CD4-positive, alpha-beta memory T cell (primary cell): ENCODE measurements around the gene DIP2B. TPM values are rescaled to one million over a fixed set of nuclear protein-coding genes. Genes with fewer than 3 reads are reported as not detected.

Experiments used
- CTCF ChIA-PET: fragments of 350-600 bp; sonication (Branson Sonifier 250); formaldehyde crosslinking; loops from one replicate; lab custom pipeline; 2021; ENCODE audit warnings: inconsistent platforms; ENCODE audit not compliant: partially characterized antibody; lab: Charles Lee
- POLR2A ChIA-PET: fragments of 350-600 bp; sonication (Branson Sonifier 250); formaldehyde crosslinking; loops from one replicate; lab custom pipeline; 2021; ENCODE audit not compliant: partially characterized antibody; lab: Charles Lee
- DNase-seq, 5 donors: peaks; one replicate each; pipeline versions ENCODE4 v3.0.0 to v3.0.0-alpha.2; 2020 to 2022; ENCODE audit warnings: mixed read lengths in 1 of 5
- H3K27ac ChIP-seq: one replicate; pipeline ENCODE4 v1.7.0; 2013; ENCODE audit warnings: low read depth, low read length
- H3K27me3 ChIP-seq: 2 replicates; pipeline ENCODE4 v1.7.0; 2013; ENCODE audit warnings: mild to moderate bottlenecking, low read length, moderate library complexity; ENCODE audit not compliant: insufficient read depth
- H3K36me3 ChIP-seq: 2 replicates; pipeline ENCODE4 v1.7.0; 2013; ENCODE audit warnings: mild to moderate bottlenecking, low read length, moderate library complexity; ENCODE audit not compliant: insufficient read depth
- H3K4me1 ChIP-seq: 2 replicates; pipeline ENCODE4 v1.7.0; 2013; ENCODE audit warnings: mild to moderate bottlenecking, low read length, moderate library complexity; ENCODE audit not compliant: insufficient read depth
- H3K4me3 ChIP-seq, 2 donors: one replicate each; pipeline ENCODE4 v1.7.0; 2013; ENCODE audit warnings: low read length in 2 of 2, mild to moderate bottlenecking in 1 of 2
- H3K9me3 ChIP-seq, 2 donors: one replicate each; pipeline ENCODE4 v1.7.0; 2013; ENCODE audit warnings: low read length in 2 of 2, control low read depth in 1 of 2; ENCODE audit not compliant: control insufficient read depth in 1 of 2
- H3K27ac Mint-ChIP-seq, 7 donors: one replicate each; pipeline ENCODE4 v1.8.0; 2020 to 2021; ENCODE audit warnings: mixed read lengths in 7 of 7, mild to moderate bottlenecking in 6 of 7, inconsistent platforms in 3 of 7, moderate library complexity in 3 of 7
- H3K27me3 Mint-ChIP-seq, 2 donors: one replicate each; pipeline ENCODE4 v1.8.0; 2020 to 2021; ENCODE audit warnings: mixed read lengths in 2 of 2
- H3K36me3 Mint-ChIP-seq, 2 donors: one replicate each; pipeline ENCODE4 v1.8.0; 2020 to 2021; ENCODE audit warnings: mixed read lengths in 2 of 2, inconsistent platforms in 1 of 2, mild to moderate bottlenecking in 1 of 2
- H3K4me1 Mint-ChIP-seq, 4 donors: one replicate each; pipeline ENCODE4 v1.8.0; 2020 to 2021; ENCODE audit warnings: mixed read lengths in 4 of 4, mild to moderate bottlenecking in 1 of 4
- H3K4me3 Mint-ChIP-seq, 8 donors: one replicate each; pipeline ENCODE4 v1.8.0; 2020 to 2021; ENCODE audit warnings: mixed read lengths in 8 of 8, mild to moderate bottlenecking in 7 of 8, moderate library complexity in 6 of 8, inconsistent platforms in 3 of 8
- H3K9me3 Mint-ChIP-seq, 8 donors: one replicate each; pipeline ENCODE4 v1.8.0; 2020 to 2021; ENCODE audit warnings: mixed read lengths in 8 of 8, mild to moderate bottlenecking in 5 of 8, inconsistent platforms in 3 of 8, moderate library complexity in 1 of 8
- intact Hi-C: fragments of 100-400 bp; cut with micrococcal nuclease; formaldehyde crosslinking; loops from one replicate; pipeline ENCODE4 v1.15.1; 2023
- polyA plus RNA-seq, 2 donors: library from polyadenylated mRNA; unstranded; fragments of 300-500 nt; fragmentation: Illumina TruSeq; gene quantifications; one replicate each; pipeline ENCODE4 v1.2.3, GENCODE V29; 2021
- total RNA-seq, 2 experiments: library from RNA; stranded (reverse); gene quantifications; one replicate each; pipeline ENCODE4 v1.2.3, GENCODE V29; 2021

DIP2B gene
- total and polyA plus RNA-seq, 4 experiments from 2014 or later: 3.8 to 29.1 (median 20.0) TPM

DNA sequence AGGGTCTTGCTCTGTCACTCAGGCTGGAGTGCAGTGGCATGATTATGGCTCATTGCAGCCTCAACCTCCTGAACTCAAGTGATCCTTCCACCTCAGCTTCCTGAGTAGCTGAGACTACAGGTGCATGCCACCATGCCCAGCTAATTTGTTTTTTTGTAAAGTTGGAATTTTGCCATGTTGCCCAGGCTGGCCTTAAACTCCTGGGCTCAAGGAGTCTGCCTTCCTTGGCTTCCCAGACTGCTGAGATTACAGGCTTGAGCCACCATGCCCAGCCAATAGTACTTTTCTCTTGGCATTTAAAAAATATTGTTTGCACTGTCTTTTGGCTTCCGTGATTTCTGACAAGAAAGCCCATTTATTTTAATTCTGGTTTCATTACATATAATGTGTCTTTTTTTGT is 61.3 kb downstream of the DIP2B start:
- Mint-ChIP-seq H3K36me3 (peaks cover 0 to 4% of the 10 kb centered on the region in 2 donors), H3K27me3 (no peaks in the 10 kb centered on the region), H3K9me3 (no peaks in the 10 kb centered on the region), H3K27ac (peak overlapping the region in 2 of 7 donors; percentile 31 to 43), H3K4me1 (peaks cover 38 to 62% (median 45%) of the 10 kb centered on the region in 4 donors), H3K4me3 (no peak overlapping the region)
- DNase-seq: no peak
- ChIA-PET POLR2A (no interaction called here), CTCF (interaction anchor here (1.0 kb wide), 1 partner anchor 61 kb away, joined by 5 read pairs; the partner anchor contains the start of gene DIP2B)
- Histone ChIP-seq H3K36me3 (no peaks in the 10 kb centered on the region), H3K27me3 (no peaks in the 10 kb centered on the region), H3K9me3 (no peaks in the 10 kb centered on the region), H3K4me1 (peaks cover 44% of the 10 kb centered on the region), H3K27ac (no peak overlapping the region), H3K4me3 (no peak overlapping the region)
- intact Hi-C loops: no loop called here

DNA sequence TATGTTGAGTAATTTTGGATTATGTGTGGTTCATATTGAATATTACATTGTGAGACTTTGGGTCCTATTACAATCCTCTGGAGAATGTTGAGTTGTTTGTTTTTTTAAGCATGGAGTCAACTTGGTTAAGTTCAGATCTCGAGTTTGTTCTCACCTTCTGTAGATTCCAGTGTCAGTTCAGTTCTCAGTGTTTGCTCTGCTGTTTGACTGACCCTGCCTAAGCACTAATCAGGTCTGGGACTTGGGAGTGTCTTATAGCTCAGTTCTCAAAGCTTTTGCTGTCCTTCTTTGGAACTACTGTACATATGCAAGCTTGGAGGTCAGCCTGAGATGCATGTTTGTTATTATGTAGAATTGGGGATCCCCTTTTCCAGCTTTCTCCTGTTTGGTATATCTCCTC is 63.1 kb downstream of the DIP2B start:
- intact Hi-C loops: no loop called here
- Histone ChIP-seq H3K27me3 (no peaks in the 10 kb centered on the region), H3K9me3 (no peaks in the 10 kb centered on the region), H3K27ac (no peak overlapping the region), H3K4me3 (no peak overlapping the region), H3K36me3 (no peaks in the 10 kb centered on the region), H3K4me1 (peaks cover 33% of the 10 kb centered on the region)
- DNase-seq: no peak
- ChIA-PET CTCF (interaction anchor here (1.4 to 1.5 kb wide), 2 partner anchors 49 to 63 kb away, joined by 3 to 5 read pairs; partner anchors contain the start of gene DIP2B), POLR2A (no interaction called here)
- Mint-ChIP-seq H3K27ac (peak overlapping the region in 3 of 7 donors; percentile 26 to 57 (median 32)), H3K27me3 (no peaks in the 10 kb centered on the region), H3K4me3 (peak overlapping the region in 1 of 8 donors; percentile 25), H3K4me1 (peaks cover 40 to 62% (median 46%) of the 10 kb centered on the region in 4 donors), H3K9me3 (no peaks in the 10 kb centered on the region), H3K36me3 (peaks cover 0 to 4% of the 10 kb centered on the region in 2 donors)

DNA sequence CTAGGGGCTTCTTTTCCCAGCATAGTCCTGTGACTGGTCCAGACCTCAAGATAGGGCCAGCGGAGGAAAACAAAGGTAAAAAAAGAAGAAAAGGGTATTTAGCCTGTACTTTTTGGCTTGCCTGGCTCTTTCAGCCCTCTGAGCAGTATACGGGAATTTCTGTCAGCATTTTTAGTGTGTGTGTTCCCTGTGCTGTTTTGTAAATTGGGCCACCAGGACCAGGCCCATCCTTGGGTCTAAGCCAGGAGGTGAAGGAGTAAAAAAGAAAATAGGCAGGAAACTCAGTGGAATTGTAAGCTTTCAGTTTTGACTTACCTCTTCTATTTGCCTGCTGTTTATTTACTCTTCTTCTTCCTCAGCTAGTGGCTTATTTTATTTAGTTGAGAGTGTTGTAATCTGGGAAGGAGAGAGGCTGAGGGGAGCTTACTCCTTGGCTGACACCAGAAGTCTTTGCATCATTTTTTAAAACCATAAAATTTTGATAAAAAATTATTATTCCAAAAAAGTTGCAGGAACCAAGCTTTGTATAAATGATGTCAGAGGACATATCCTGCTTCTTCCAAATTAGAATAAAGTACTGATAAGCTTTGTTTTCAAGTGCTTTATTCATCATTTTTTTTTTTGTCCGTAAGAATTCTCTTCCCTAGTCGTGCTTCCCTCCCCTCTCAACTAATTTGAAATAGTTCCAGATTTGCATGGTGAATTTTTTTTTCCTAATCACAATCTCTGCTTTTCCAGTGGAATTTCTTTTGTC is 63.7 kb downstream of the DIP2B start:
- no peak overlapping the region for H3K4me3 ChIP-seq
- peaks cover 0 to 4% of the 10 kb centered on the region in 2 donors for H3K36me3 Mint-ChIP-seq
- H3K4me1 Mint-ChIP-seq: peaks cover 41 to 66% (median 48%) of the 10 kb centered on the region in 4 donors
- H3K9me3 Mint-ChIP-seq: no peaks in the 10 kb centered on the region
- H3K27me3 Mint-ChIP-seq: no peaks in the 10 kb centered on the region
- CTCF ChIA-PET: interaction anchor here (0.7 to 1.5 kb wide), 3 partner anchors 9 to 64 kb away, joined by 3 to 5 read pairs (median 3); partner anchors contain the start of gene DIP2B
- no peaks in the 10 kb centered on the region for H3K27me3 ChIP-seq
- no peak overlapping the region for H3K4me3 Mint-ChIP-seq
- intact Hi-C loops: no loop called here
- no peak overlapping the region for H3K27ac ChIP-seq
- no peaks in the 10 kb centered on the region for H3K9me3 ChIP-seq
- H3K4me1 ChIP-seq: peaks cover 36% of the 10 kb centered on the region
- POLR2A ChIA-PET: no interaction called here
- no peaks in the 10 kb centered on the region for H3K36me3 ChIP-seq
- peak overlapping the region in 2 of 7 donors; percentile 22 to 26 for H3K27ac Mint-ChIP-seq
- DNase-seq: no peak

GRCh38 chr12:50569321-50569720 is 64.5 kb downstream of the DIP2B start:
- Histone ChIP-seq H3K27ac (no peak overlapping the region), H3K36me3 (no peaks in the 10 kb centered on the region), H3K4me1 (peaks cover 33% of the 10 kb centered on the region), H3K27me3 (no peaks in the 10 kb centered on the region), H3K4me3 (no peak overlapping the region), H3K9me3 (no peaks in the 10 kb centered on the region)
- ChIA-PET POLR2A (no interaction called here), CTCF (interaction anchor here (0.7 kb wide), 1 partner anchor 21 kb away, joined by 3 read pairs; no protein-coding TSS in a partner anchor)
- Mint-ChIP-seq H3K9me3 (no peaks in the 10 kb centered on the region), H3K4me3 (peak overlapping the region in 1 of 8 donors; percentile 2), H3K4me1 (peaks cover 38 to 62% (median 43%) of the 10 kb centered on the region in 4 donors), H3K27me3 (no peaks in the 10 kb centered on the region), H3K27ac (peak overlapping the region in 1 of 7 donors; percentile 24), H3K36me3 (peaks cover 0 to 4% of the 10 kb centered on the region in 2 donors)
- intact Hi-C loops: no loop called here
- no peak for DNase-seq

- peaks cover 36 to 62% (median 39%) of the 10 kb centered on the region in 4 donors for H3K4me1 Mint-ChIP-seq
- no peak overlapping the region for H3K4me3 ChIP-seq
- intact Hi-C loops: no loop called here
- POLR2A ChIA-PET: no interaction called here
- no peak overlapping the region for H3K27ac Mint-ChIP-seq
- no peaks in the 10 kb centered on the region for H3K9me3 ChIP-seq
- no peak overlapping the region for H3K27ac ChIP-seq
- no peaks in the 10 kb centered on the region for H3K9me3 Mint-ChIP-seq
- CTCF ChIA-PET: no interaction called here
- no peaks in the 10 kb centered on the region for H3K27me3 Mint-ChIP-seq
- peaks cover 0 to 4% of the 10 kb centered on the region in 2 donors for H3K36me3 Mint-ChIP-seq
- H3K36me3 ChIP-seq: no peaks in the 10 kb centered on the region
- no peaks in the 10 kb centered on the region for H3K27me3 ChIP-seq
- DNase-seq: no peak
- H3K4me3 Mint-ChIP-seq: no peak overlapping the region
- H3K4me1 ChIP-seq: peaks cover 28% of the 10 kb centered on the region
These were observed 65.1 kb downstream of the DIP2B start for GRCh38 chr12:50569876-50570275.

DNA sequence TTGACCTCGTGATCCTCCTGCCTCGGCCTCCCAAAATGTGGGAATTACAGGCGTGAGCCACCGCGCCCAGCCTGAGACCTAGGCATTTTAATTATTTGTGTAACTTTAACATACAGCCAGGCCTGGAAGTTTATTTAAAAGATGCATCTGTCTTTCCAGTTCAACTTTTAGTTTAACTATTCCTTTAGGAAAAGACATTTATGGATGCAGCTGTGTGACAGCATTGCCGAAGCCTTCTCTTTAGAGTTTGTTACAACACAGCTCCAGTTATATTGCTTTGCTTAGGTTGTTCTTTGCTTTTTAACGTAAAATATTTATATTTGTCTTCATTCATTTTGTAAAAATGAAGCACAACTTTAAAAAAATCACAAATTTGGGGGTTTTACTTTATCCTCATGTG is 67.0 kb downstream of the DIP2B start:
- no peak overlapping the region for H3K4me3 Mint-ChIP-seq
- H3K36me3 ChIP-seq: no peaks in the 10 kb centered on the region
- H3K4me3 ChIP-seq: no peak overlapping the region
- POLR2A ChIA-PET: no interaction called here
- no peaks in the 10 kb centered on the region for H3K27me3 Mint-ChIP-seq
- peaks cover 26 to 49% (median 32%) of the 10 kb centered on the region in 4 donors for H3K4me1 Mint-ChIP-seq
- no peaks in the 10 kb centered on the region for H3K9me3 ChIP-seq
- DNase-seq: no peak
- CTCF ChIA-PET: no interaction called here
- no peak overlapping the region for H3K27ac Mint-ChIP-seq
- no peaks in the 10 kb centered on the region for H3K9me3 Mint-ChIP-seq
- peaks cover 22% of the 10 kb centered on the region for H3K4me1 ChIP-seq
- peaks cover 0 to 4% of the 10 kb centered on the region in 2 donors for H3K36me3 Mint-ChIP-seq
- H3K27ac ChIP-seq: no peak overlapping the region
- intact Hi-C loops: no loop called here
- no peaks in the 10 kb centered on the region for H3K27me3 ChIP-seq

DNA sequence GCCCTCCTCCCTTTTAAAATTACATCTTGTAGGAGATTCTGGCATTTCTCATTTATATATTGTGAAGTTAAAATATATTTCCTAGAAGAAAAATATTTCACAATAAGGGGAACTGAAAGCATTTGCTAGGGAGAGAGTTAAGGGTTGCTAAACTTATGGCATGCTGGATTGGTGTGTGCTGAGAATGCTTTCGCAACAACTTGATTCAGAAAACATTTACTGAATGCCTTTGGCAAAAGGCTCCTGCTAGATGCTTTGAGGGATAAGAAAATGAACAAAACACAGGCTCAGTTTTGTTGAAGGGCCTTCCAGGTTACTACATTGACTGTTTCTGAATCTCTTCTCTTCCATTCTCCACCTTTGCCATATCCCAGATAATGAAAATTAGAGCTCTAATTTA is 67.5 kb downstream of the DIP2B start:
- peak overlapping the region in 1 of 7 donors; percentile 45 for H3K27ac Mint-ChIP-seq
- peaks cover 26 to 45% (median 29%) of the 10 kb centered on the region in 4 donors for H3K4me1 Mint-ChIP-seq
- H3K4me3 Mint-ChIP-seq: no peak overlapping the region
- H3K36me3 Mint-ChIP-seq: peaks cover 0 to 4% of the 10 kb centered on the region in 2 donors
- Histone ChIP-seq H3K4me1 (peaks cover 22% of the 10 kb centered on the region), H3K27ac (no peak overlapping the region), H3K4me3 (no peak overlapping the region), H3K9me3 (no peaks in the 10 kb centered on the region), H3K27me3 (no peaks in the 10 kb centered on the region), H3K36me3 (no peaks in the 10 kb centered on the region)
- ChIA-PET CTCF (no interaction called here), POLR2A (no interaction called here)
- no peak for DNase-seq
- no peaks in the 10 kb centered on the region for H3K27me3 Mint-ChIP-seq
- intact Hi-C loops: no loop called here
- H3K9me3 Mint-ChIP-seq: no peaks in the 10 kb centered on the region
